A549 (cell line): ENCODE measurements around the gene USP32.

Source experiments
- MAZ ChIP-seq: fragments of 150-350 bp; IDR thresholded peaks from 2 replicates; pipeline ENCODE4 v1.6.1; 2014; ENCODE audit warnings: antibody characterized with exemption, low read depth, low read length, borderline replicate concordance
- TF ChIP-seq, protein P1 (sequence below): fragments of >200 bp; sonication (Bioruptor Twin); formaldehyde crosslinking; IDR thresholded peaks from 3 replicates; pipeline ENCODE4 v1.5.1; 2016

DNA sequence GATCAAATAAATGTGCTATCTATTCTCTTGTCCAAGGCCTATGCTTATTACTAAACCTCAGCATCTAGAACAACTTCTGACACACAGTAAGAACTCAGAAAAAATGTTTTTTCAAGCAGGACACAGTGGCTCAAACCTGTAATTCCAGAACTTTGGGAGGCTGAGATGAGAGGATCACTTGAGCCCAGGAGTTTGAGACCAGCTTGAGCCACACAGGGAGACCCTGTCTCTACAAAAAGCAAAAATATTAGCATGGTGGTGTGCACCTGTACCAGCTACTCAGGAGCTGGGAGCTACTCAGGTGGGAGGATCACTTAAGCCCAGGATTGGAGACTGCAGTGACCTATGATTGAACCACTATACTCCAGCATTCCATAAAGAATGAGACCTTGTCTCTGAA is 32.5 kb downstream of the USP32 start:
- TF ChIP-seq, protein P1, sequence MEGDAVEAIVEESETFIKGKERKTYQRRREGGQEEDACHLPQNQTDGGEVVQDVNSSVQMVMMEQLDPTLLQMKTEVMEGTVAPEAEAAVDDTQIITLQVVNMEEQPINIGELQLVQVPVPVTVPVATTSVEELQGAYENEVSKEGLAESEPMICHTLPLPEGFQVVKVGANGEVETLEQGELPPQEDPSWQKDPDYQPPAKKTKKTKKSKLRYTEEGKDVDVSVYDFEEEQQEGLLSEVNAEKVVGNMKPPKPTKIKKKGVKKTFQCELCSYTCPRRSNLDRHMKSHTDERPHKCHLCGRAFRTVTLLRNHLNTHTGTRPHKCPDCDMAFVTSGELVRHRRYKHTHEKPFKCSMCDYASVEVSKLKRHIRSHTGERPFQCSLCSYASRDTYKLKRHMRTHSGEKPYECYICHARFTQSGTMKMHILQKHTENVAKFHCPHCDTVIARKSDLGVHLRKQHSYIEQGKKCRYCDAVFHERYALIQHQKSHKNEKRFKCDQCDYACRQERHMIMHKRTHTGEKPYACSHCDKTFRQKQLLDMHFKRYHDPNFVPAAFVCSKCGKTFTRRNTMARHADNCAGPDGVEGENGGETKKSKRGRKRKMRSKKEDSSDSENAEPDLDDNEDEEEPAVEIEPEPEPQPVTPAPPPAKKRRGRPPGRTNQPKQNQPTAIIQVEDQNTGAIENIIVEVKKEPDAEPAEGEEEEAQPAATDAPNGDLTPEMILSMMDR, result no peak
- TF ChIP-seq MAZ, result no peak
